Inflammatory macrophage (primary cell): Measurements from ENCODE around the gene SAMD5.
A peak's percentile ranks its signal among the peaks of the same experiment; 100 is the strongest.

Source experiments
- DNase-seq, 2 donors: peaks; one replicate each; pipeline ENCODE4 v3.0.0-alpha.2; 2020 to 2022

SAMD5 gene

GRCh38 chr6:147567141-147567805, 58.8 kb downstream of the SAMD5 start:
- peak; percentile 12 to 18 for DNase-seq

DNA sequence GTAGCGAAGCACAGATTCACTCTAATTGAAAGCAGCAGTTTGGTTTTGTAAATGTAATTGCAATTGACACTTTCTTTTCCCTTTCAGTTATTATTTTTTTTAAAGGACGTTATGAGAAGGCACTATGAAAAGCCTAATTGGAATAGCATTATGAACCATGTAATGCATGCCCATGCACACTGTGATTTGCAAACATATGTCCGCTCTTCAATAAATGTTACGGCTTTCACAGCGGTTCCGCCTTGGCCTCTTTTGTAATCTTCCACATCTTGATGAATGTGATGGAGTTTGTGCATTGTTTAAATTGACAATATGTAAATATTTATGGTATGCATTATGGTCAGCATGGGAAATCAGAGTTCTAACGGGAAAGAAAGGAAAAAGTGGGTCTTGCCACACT, 61.3 kb downstream of the SAMD5 start:
- no peak for DNase-seq

DNA sequence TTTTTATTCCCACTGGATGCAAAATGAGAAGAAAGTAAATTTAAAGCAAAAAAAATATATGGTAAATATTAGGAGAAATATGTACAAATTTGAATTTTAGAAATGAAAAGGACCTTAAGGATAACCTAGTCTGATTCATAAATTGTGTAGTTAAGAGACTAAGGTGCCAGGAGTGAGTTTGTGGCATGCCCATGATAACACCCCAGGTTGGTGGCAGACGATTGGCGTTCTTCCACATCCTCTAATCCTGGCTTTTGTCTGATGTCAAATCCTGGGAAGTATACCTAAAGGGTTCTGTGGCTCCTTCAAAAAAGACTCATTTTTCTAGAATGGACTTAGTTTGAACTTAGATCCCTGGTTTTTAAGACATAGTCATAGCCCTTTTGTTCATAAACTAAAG, 62.2 kb downstream of the SAMD5 start:
- no peak for DNase-seq

DNA sequence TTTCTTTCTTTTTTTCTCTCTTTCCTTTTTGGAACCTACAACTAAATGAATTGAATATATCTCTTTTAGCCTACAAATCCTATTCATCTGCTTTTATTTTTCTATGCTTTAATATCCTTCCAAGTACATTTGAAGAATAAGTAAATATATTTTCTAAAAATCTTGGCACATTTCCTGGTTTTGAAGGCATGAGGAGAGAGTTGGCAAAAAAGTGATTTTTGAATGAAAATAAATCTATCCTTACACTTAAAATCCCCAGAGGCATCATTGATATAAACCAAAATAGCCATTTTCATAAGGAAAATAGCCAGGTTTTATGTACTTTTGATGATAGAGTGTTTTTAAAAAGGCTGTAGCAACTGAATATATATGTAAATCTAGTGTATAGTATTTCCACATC, 69.0 kb downstream of the SAMD5 start:
- no peak for DNase-seq

GRCh38 chr6:147578159-147578558, 69.7 kb downstream of the SAMD5 start:
- DNase-seq: no peak

GRCh38 chr6:147578883-147579282, 70.4 kb downstream of the SAMD5 start:
- DNase-seq: no peak

DNA sequence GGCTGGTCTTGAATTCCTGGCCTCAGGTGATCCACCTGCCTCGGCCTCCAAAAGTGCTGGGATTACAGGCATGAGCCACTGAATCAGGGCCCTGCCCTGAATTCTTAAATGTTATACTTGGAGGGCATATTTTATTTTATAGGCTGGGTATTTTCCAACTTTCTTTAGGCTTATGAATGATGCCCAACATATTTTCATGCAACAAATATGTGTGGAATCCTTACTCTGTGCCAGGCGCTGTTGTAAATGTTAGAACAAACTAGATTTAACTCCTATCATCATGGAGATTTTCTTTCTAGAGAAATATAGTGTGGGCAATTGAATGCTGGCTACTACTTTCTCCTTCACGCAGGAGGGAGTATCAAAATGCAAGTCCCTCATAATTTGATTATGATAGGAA, 71.2 kb downstream of the SAMD5 start:
- no peak for DNase-seq

GRCh38 chr6:147582991-147583390, 74.5 kb downstream of the SAMD5 start:
- no peak for DNase-seq

- no peak for DNase-seq
Observed at GRCh38 chr6:147585256-147585655, 76.8 kb downstream of the SAMD5 start.

DNA sequence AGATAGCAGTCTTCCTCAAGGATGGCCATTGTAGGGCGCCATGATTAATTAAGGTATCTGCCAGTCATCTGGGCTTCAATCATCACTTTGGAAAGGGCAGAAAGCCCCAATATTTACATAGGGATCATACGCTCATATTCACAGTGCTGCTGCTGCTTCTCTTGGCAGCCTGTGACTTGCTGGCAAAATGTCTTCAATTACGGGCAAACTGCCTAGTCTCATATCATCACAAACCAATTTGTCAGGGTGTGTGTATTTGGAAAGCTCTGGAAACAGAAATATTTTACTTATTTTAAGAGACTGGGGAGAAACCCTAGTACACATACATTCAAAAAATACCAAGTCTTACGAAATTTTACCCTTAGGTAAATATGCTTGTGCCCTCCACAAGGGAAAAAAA, 77.6 kb downstream of the SAMD5 start:
- DNase-seq: no peak

GRCh38 chr6:147587907-147588306, 79.4 kb downstream of the SAMD5 start:
- no peak for DNase-seq

GRCh38 chr6:147588469-147588868, 80.0 kb downstream of the SAMD5 start:
- DNase-seq: no peak

GRCh38 chr6:147589739-147590250, 81.3 kb downstream of the SAMD5 start:
- DNase-seq: no peak

- no peak for DNase-seq
Observed at GRCh38 chr6:147595961-147596360, 87.5 kb downstream of the SAMD5 start.

DNA sequence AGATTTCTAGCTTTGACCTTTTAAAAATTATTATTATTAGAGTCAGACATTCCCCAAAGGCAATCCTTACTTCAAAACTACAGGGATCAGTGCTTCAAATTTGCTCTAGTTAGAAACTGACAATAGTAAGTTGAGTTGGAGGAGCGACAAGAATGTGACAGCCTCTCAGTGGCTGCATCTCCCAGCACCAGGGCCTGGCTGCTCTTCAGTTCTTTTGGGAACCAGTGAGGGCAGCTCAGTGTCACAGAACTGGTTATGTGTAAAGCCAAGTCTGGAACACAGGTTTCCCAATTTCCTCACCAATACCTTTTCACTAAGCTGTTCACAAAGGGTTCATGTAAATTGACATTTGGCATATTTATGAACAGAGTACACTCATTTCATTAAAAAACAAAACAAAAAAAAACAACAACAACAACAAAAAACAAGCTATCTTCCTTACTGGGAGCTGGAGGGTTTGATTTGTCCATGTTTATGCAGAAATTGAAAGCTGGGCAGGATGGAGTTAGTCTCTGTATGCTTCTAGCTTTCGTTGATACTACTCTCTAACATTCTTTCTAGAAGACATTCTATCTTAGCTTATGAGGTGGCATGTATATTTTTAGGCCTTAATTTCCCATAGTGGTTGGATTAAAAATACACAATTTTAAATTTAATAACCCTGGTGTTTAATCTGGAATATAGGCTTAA, 95.0 kb downstream of the SAMD5 start:
- DNase-seq: no peak

DNA sequence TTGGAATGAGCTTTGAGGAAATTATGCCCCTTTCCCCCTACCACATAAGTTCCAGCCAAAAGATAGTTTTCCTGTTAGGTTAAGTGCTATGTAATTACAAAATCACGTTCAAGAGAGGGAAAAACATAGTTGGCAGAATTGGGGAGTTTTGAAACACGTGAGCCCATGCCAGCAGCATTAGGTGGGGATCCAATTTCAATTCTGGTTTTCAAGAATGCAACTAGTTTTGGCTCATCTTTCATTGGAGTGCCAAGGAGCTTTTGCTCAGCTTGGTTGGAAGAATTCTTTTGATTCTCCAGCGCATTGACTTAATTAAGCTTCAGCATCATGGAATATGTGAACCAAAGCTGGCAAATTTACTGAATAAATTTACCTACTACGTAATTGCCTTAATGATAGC, 95.9 kb downstream of the SAMD5 start:
- no peak for DNase-seq

DNA sequence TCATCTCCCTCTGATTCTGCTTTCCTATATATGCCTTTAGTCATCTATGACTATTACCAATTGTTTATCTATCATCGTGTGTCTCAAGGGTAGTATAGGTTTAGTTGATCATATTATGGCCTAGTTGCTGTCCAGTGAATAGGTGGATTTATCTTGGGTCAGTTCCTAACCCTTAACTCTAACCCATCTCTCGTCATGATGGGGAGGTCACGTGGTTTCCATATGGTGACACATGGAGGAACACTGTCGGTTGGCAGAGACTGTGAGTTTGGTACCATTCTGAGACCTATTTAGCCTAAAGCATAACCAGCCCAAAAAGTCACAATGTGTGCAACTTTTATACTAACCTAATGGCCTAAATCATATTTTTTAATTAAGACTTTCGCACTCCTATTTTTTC, 103.5 kb downstream of the SAMD5 start:
- no peak for DNase-seq

DNA sequence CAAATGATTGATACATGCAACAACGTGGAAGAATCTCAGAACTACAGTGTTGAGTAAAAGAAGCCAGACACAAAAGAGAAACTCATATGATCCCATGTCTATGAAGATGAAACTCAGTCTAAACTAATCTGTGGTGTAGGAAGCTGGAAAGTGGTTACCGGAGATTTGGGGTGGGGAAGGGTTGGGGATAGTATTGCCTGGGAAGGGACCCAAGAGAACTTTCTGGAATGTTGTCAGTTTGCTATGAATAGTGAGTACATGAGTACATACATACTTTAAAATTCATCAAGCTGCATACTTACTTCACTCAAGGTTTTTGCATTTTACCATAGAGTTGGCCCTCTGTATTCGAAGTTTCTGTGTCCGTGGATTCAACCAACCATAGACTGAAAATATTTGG, 106.0 kb downstream of the SAMD5 start:
- DNase-seq: no peak

- DNase-seq: no peak
Observed at GRCh38 chr6:147615659-147616456, 107.4 kb downstream of the SAMD5 start.

GRCh38 chr6:147617366-147617765, 108.9 kb downstream of the SAMD5 start:
- DNase-seq: no peak

GRCh38 chr6:147618457-147618856, 110.0 kb downstream of the SAMD5 start:
- DNase-seq: no peak

GRCh38 chr6:147618927-147619326, 110.4 kb downstream of the SAMD5 start:
- peak in 1 of 2 donors; percentile 22 for DNase-seq
